Stomach (tissue), 9 donors: ENCODE measurements around the gene C14orf39. TPM values are rescaled to one million over a fixed set of nuclear protein-coding genes. Genes with fewer than 3 reads are reported as not detected.

Experiments
- DNase-seq, 2 donors: peaks; one replicate each; pipeline versions ENCODE4 v3.0.0 to v3.0.0-alpha.2; 2013 to 2019
- H3K27ac ChIP-seq, 5 donors: fragments of 200-600 bp in 4 of 5; sonication (generic) in 4 of 5; one replicate each; pipeline ENCODE4 v1.5.1; 2013 to 2019; ENCODE audit warnings: mild to moderate bottlenecking in 1 of 5, moderate library complexity in 1 of 5
- H3K27me3 ChIP-seq, 3 donors: fragments of 200-600 bp; sonication (generic); one replicate each; pipeline ENCODE4 v1.5.1; 2017 to 2019; ENCODE audit warnings: mixed run types in 1 of 3
- H3K36me3 ChIP-seq, 4 donors: fragments of 200-600 bp; sonication (generic); 1 replicate in 3 of 4; 2 replicates in 1 of 4; pipeline ENCODE4 v1.5.1; 2016 to 2019
- H3K4me1 ChIP-seq, 4 donors: fragments of 200-600 bp; sonication (generic); one replicate each; pipeline ENCODE4 v1.5.1; 2016 to 2019
- H3K4me3 ChIP-seq, 4 donors: fragments of 200-600 bp; sonication (generic) in 3 of 4; one replicate each; pipeline ENCODE4 v1.5.1; 2016 to 2019; ENCODE audit warnings: mild to moderate bottlenecking in 1 of 4
- H3K9me3 ChIP-seq, 4 donors: fragments of 200-600 bp; sonication (generic); one replicate each; pipeline ENCODE4 v1.5.1; 2016 to 2019
- EP300 ChIP-seq: sonication (generic); formaldehyde crosslinking; IDR thresholded peaks from one replicate; pipeline ENCODE4 v1.6.1; 2017; ENCODE audit warnings: antibody characterized with exemption
- POLR2A ChIP-seq, 4 donors: fragments of 450-650 bp; IDR thresholded peaks; one replicate each; pipeline ENCODE4 v1.6.1; 2016; ENCODE audit warnings: antibody characterized with exemption in 4 of 4, control low read depth in 2 of 4, mild to moderate bottlenecking in 1 of 4, moderate library complexity in 1 of 4
- POLR2AphosphoS5 ChIP-seq, 3 donors: sonication (generic); formaldehyde crosslinking; IDR thresholded peaks; one replicate each; pipeline ENCODE4 v1.6.1; 2016; ENCODE audit warnings: antibody characterized with exemption in 3 of 3
- WGBS, 5 donors: extraction: QIAGEN DNeasy Blood & Tissue Kit in 3 of 5; methylation state at CpG; one replicate each; pipeline versions ENCODE4 v1.1.5 to v1.1.7; 2013 to 2018; 5-methylcytosine and 5-hydroxymethylcytosine counted together
- intact Hi-C: fragments of 100-400 bp; cut with DNase I; formaldehyde crosslinking; loops from one replicate; pipeline ENCODE4 v1.15.1; 2023; ENCODE audit warnings: low total_unique reads
- polyA plus RNA-seq, 3 donors: library from polyadenylated mRNA; stranded (reverse); fragments of 200-250 nt; gene quantifications; one replicate each; pipeline ENCODE4 v1.2.3, GENCODE V29; 2013
- total RNA-seq, 5 donors: library from RNA; depleted of rRNA; stranded (reverse); fragments of >200 nt; gene quantifications; one replicate each; pipeline versions ENCODE4 v1.1.0 to v1.2.3, GENCODE V29; 2014 to 2016
- TF ChIP-seq, protein P1 (sequence below), 7 experiments: fragments of 450-650 bp in 4 of 7; fragments of 200-600 bp in 3 of 7; sonication (generic) in 3 of 7; IDR thresholded peaks; one replicate each; pipeline ENCODE4 v1.5.1; 2016 to 2019; ENCODE audit warnings: antibody characterized with exemption in 7 of 7, control low read depth in 2 of 7, mild to moderate bottlenecking in 1 of 7
- donor health status: healthy with polysubstance abuse.
- donor health status: Bipolar disorder and iron deficiency.
- donor health status: healthy.

The C14orf39 gene
- total and polyA plus RNA-seq, 8 donors, result 0.55 TPM; not detected in 7

GRCh38 chr14:60396718-60397343, 89.0 kb downstream of the C14orf39 start:
- intact Hi-C loops, result no loop called here
- peaks cover 0 to 18% (median 11%) of the 10 kb centered on the region in 4 donors for H3K9me3 ChIP-seq
- TF ChIP-seq POLR2A (IDR thresholded peaks at IDR 0.05) (no peak), EP300 (no peak), POLR2AphosphoS5 (IDR thresholded peaks at IDR 0.05) (no peak)
- TF ChIP-seq, protein P1, sequence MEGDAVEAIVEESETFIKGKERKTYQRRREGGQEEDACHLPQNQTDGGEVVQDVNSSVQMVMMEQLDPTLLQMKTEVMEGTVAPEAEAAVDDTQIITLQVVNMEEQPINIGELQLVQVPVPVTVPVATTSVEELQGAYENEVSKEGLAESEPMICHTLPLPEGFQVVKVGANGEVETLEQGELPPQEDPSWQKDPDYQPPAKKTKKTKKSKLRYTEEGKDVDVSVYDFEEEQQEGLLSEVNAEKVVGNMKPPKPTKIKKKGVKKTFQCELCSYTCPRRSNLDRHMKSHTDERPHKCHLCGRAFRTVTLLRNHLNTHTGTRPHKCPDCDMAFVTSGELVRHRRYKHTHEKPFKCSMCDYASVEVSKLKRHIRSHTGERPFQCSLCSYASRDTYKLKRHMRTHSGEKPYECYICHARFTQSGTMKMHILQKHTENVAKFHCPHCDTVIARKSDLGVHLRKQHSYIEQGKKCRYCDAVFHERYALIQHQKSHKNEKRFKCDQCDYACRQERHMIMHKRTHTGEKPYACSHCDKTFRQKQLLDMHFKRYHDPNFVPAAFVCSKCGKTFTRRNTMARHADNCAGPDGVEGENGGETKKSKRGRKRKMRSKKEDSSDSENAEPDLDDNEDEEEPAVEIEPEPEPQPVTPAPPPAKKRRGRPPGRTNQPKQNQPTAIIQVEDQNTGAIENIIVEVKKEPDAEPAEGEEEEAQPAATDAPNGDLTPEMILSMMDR (IDR thresholded peaks at IDR 0.05), result no peak
- H3K4me3 ChIP-seq, result no peak overlapping the region
- 50 to 58% (median 58%) methylated on average over 2 of the region's 2 CpGs for WGBS, 5 donors
- no peaks in the 10 kb centered on the region for H3K36me3 ChIP-seq
- H3K27me3 ChIP-seq, result no peaks in the 10 kb centered on the region
- H3K4me1 ChIP-seq, result no peaks in the 10 kb centered on the region
- DNase-seq, result no peak
- no peak overlapping the region for H3K27ac ChIP-seq

Other genes with a start within 250 kb of the C14orf39 start
- gene PPM1A, start 236.8 kb downstream of the C14orf39 start, total RNA-seq, result 10 to 100 TPM; 24.0 to 95.5 (median 40.2) TPM
- gene PPM1A, start 236.8 kb downstream of the C14orf39 start, polyA plus RNA-seq, result 10 to 100 TPM; 13.6 to 29.5 (median 24.0) TPM
- gene SIX6, start 23.1 kb upstream of the C14orf39 start, total RNA-seq, result not detected
- gene SIX6, start 23.1 kb upstream of the C14orf39 start, polyA plus RNA-seq, result not detected
- gene SIX1, start 163.4 kb upstream of the C14orf39 start, total RNA-seq, result 1 to 10 TPM in 1 of 5 donors, under 1 TPM in 1, not detected in 3; 0.73 to 8.0 TPM
- gene SIX1, start 163.4 kb upstream of the C14orf39 start, polyA plus RNA-seq, result under 1 TPM in 2 of 3 donors, not detected in 1; 0.19 to 0.61 TPM
- 1 to 10 TPM in 4 of 5 donors, not detected in 1; 1.8 to 5.8 (median 3.9) TPM for gene SIX4, start 238.3 kb upstream of the C14orf39 start, total RNA-seq
- 1 to 10 TPM in 1 of 3 donors, under 1 TPM in 2; 0.35 to 1.5 (median 0.75) TPM for gene SIX4, start 238.3 kb upstream of the C14orf39 start, polyA plus RNA-seq
- gene MNAT1, start 248.7 kb upstream of the C14orf39 start, total RNA-seq, result 100 to 1,000 TPM in 1 of 5 donors, 10 to 100 TPM in 4; 10.3 to 150 (median 43.3) TPM
- gene MNAT1, start 248.7 kb upstream of the C14orf39 start, polyA plus RNA-seq, result 10 to 100 TPM; 13.4 to 20.9 (median 18.9) TPM